ENCODE results near the gene HELZ. TPM values are rescaled to one million over a fixed set of nuclear protein-coding genes. Genes with fewer than 3 reads are reported as not detected.
"Not testable (repeated sequence)": the region's sequence is repeated elsewhere in the genome, so short reads cannot be mapped to it uniquely, and the experiment has no call there.

HELZ gene
- polyA plus RNA-seq, 1 donor: 25.7 TPM

- DNase-seq: peak in 1 of 2 donors; percentile 36
- Histone ChIP-seq H3K36me3 (ENCODE audit: control insufficient read depth, insufficient read depth, low read length) (peaks cover 22% of the 10 kb centered on the region), H3K27me3 (ENCODE audit: control insufficient read depth, insufficient read depth, low read length) (no peaks in the 10 kb centered on the region), H3K4me1 (ENCODE audit: control insufficient read depth, insufficient read depth, low read length) (peaks cover 12% of the 10 kb centered on the region), H3K27ac (ENCODE audit: low read length) (peak overlapping the region; percentile 58), H3K9me3 (ENCODE audit: control insufficient read depth, low read depth, low read length) (no peaks in the 10 kb centered on the region), H3K4me3 (ENCODE audit: low read length) (no peak overlapping the region)
- WGBS (ENCODE audit: insufficient coverage, low lambda C conversion rate): 40% methylated on average over 1 of the region's 9 CpGs
Measured at GRCh38 chr17:67212714-67213417, 32.1 kb downstream of the HELZ start.

GRCh38 chr17:67212231-67212630 is 32.8 kb downstream of the HELZ start:
- no CpG with 5 or more reads among the region's 5 CpGs for WGBS (ENCODE audit: insufficient coverage, low lambda C conversion rate)
- H3K27ac ChIP-seq (ENCODE audit: low read length): peak overlapping the region; percentile 58

GRCh38 chr17:67211742-67212141 is 33.3 kb downstream of the HELZ start:
- H3K27me3 ChIP-seq (ENCODE audit: control insufficient read depth, insufficient read depth, low read length): no peaks in the 10 kb centered on the region
- WGBS (ENCODE audit: insufficient coverage, low lambda C conversion rate): 80% methylated on average over 1 of the region's 5 CpGs
- peak overlapping the region; percentile 58 for H3K27ac ChIP-seq (ENCODE audit: low read length)
- H3K36me3 ChIP-seq (ENCODE audit: control insufficient read depth, insufficient read depth, low read length): peaks cover 14% of the 10 kb centered on the region
- H3K4me3 ChIP-seq (ENCODE audit: low read length): no peak overlapping the region
- no peak for DNase-seq
- no peaks in the 10 kb centered on the region for H3K9me3 ChIP-seq (ENCODE audit: control insufficient read depth, low read depth, low read length)
- peaks cover 12% of the 10 kb centered on the region for H3K4me1 ChIP-seq (ENCODE audit: control insufficient read depth, insufficient read depth, low read length)

More at GRCh38 chr17:67212231-67212630, 32.8 kb downstream of the HELZ start:
- H3K4me1 ChIP-seq (ENCODE audit: control insufficient read depth, insufficient read depth, low read length): peaks cover 12% of the 10 kb centered on the region
- peaks cover 15% of the 10 kb centered on the region for H3K36me3 ChIP-seq (ENCODE audit: control insufficient read depth, insufficient read depth, low read length)
- no peaks in the 10 kb centered on the region for H3K9me3 ChIP-seq (ENCODE audit: control insufficient read depth, low read depth, low read length)
- H3K27me3 ChIP-seq (ENCODE audit: control insufficient read depth, insufficient read depth, low read length): no peaks in the 10 kb centered on the region
- no peak overlapping the region for H3K4me3 ChIP-seq (ENCODE audit: low read length)
- peak; percentile 27 to 45 for DNase-seq

- Histone ChIP-seq H3K9me3 (ENCODE audit: control insufficient read depth, low read depth, low read length) (no peaks in the 10 kb centered on the region), H3K4me1 (ENCODE audit: control insufficient read depth, insufficient read depth, low read length) (peaks cover 9% of the 10 kb centered on the region), H3K36me3 (ENCODE audit: control insufficient read depth, insufficient read depth, low read length) (peaks cover 12% of the 10 kb centered on the region), H3K4me3 (ENCODE audit: low read length) (no peak overlapping the region), H3K27me3 (ENCODE audit: control insufficient read depth, insufficient read depth, low read length) (no peaks in the 10 kb centered on the region), H3K27ac (ENCODE audit: low read length) (no peak overlapping the region)
- 100% methylated on average over 1 of the region's 2 CpGs for WGBS (ENCODE audit: insufficient coverage, low lambda C conversion rate)
- DNase-seq: no peak
Measured at GRCh38 chr17:67210915-67211314, 34.1 kb downstream of the HELZ start.

- DNase-seq: no peak
- H3K4me3 ChIP-seq (ENCODE audit: low read length): no peak overlapping the region
- H3K9me3 ChIP-seq (ENCODE audit: control insufficient read depth, low read depth, low read length): no peaks in the 10 kb centered on the region
- peaks cover 1% of the 10 kb centered on the region for H3K36me3 ChIP-seq (ENCODE audit: control insufficient read depth, insufficient read depth, low read length)
- no peak overlapping the region for H3K27ac ChIP-seq (ENCODE audit: low read length)
- WGBS (ENCODE audit: insufficient coverage, low lambda C conversion rate): 75% methylated on average over 2 of the region's 4 CpGs
- peaks cover 9% of the 10 kb centered on the region for H3K4me1 ChIP-seq (ENCODE audit: control insufficient read depth, insufficient read depth, low read length)
- H3K27me3 ChIP-seq (ENCODE audit: control insufficient read depth, insufficient read depth, low read length): no peaks in the 10 kb centered on the region
Measured at GRCh38 chr17:67208232-67208631, 36.8 kb downstream of the HELZ start.

- DNase-seq: no peak
- H3K36me3 ChIP-seq (ENCODE audit: control insufficient read depth, insufficient read depth, low read length): peaks cover 25% of the 10 kb centered on the region
- no peaks in the 10 kb centered on the region for H3K9me3 ChIP-seq (ENCODE audit: control insufficient read depth, low read depth, low read length)
- no peak overlapping the region for H3K27ac ChIP-seq (ENCODE audit: low read length)
- no peaks in the 10 kb centered on the region for H3K27me3 ChIP-seq (ENCODE audit: control insufficient read depth, insufficient read depth, low read length)
- H3K4me1 ChIP-seq (ENCODE audit: control insufficient read depth, insufficient read depth, low read length): no peaks in the 10 kb centered on the region
- H3K4me3 ChIP-seq (ENCODE audit: low read length): no peak overlapping the region
Measured at GRCh38 chr17:67203818-67204217, 41.2 kb downstream of the HELZ start.

GRCh38 chr17:67202503-67202902 is 42.5 kb downstream of the HELZ start:
- peaks cover 25% of the 10 kb centered on the region for H3K36me3 ChIP-seq (ENCODE audit: control insufficient read depth, insufficient read depth, low read length)
- DNase-seq: no peak
- WGBS (ENCODE audit: insufficient coverage, low lambda C conversion rate): 100% methylated on average over 1 of the region's 1 CpG
- no peak overlapping the region for H3K4me3 ChIP-seq (ENCODE audit: low read length)
- H3K27me3 ChIP-seq (ENCODE audit: control insufficient read depth, insufficient read depth, low read length): no peaks in the 10 kb centered on the region
- no peaks in the 10 kb centered on the region for H3K9me3 ChIP-seq (ENCODE audit: control insufficient read depth, low read depth, low read length)
- no peak overlapping the region for H3K27ac ChIP-seq (ENCODE audit: low read length)
- no peaks in the 10 kb centered on the region for H3K4me1 ChIP-seq (ENCODE audit: control insufficient read depth, insufficient read depth, low read length)

- WGBS (ENCODE audit: insufficient coverage, low lambda C conversion rate): no CpG with 5 or more reads among the region's 4 CpGs
- Histone ChIP-seq H3K9me3 (ENCODE audit: control insufficient read depth, low read depth, low read length) (no peaks in the 10 kb centered on the region), H3K36me3 (ENCODE audit: control insufficient read depth, insufficient read depth, low read length) (peaks cover 38% of the 10 kb centered on the region), H3K27ac (ENCODE audit: low read length) (no peak overlapping the region), H3K4me1 (ENCODE audit: control insufficient read depth, insufficient read depth, low read length) (no peaks in the 10 kb centered on the region), H3K27me3 (ENCODE audit: control insufficient read depth, insufficient read depth, low read length) (no peaks in the 10 kb centered on the region), H3K4me3 (ENCODE audit: low read length) (no peak overlapping the region)
- no peak for DNase-seq
Measured at GRCh38 chr17:67200727-67201301, 44.2 kb downstream of the HELZ start.

GRCh38 chr17:67198131-67198530 is 46.9 kb downstream of the HELZ start:
- no peaks in the 10 kb centered on the region for H3K4me1 ChIP-seq (ENCODE audit: control insufficient read depth, insufficient read depth, low read length)
- no peak for DNase-seq
- H3K27me3 ChIP-seq (ENCODE audit: control insufficient read depth, insufficient read depth, low read length): no peaks in the 10 kb centered on the region
- no peak overlapping the region for H3K4me3 ChIP-seq (ENCODE audit: low read length)
- no peaks in the 10 kb centered on the region for H3K9me3 ChIP-seq (ENCODE audit: control insufficient read depth, low read depth, low read length)
- no CpG with 5 or more reads among the region's 3 CpGs for WGBS (ENCODE audit: insufficient coverage, low lambda C conversion rate)
- peaks cover 38% of the 10 kb centered on the region for H3K36me3 ChIP-seq (ENCODE audit: control insufficient read depth, insufficient read depth, low read length)
- no peak overlapping the region for H3K27ac ChIP-seq (ENCODE audit: low read length)

- DNase-seq; H3K27ac ChIP-seq (ENCODE audit: low read length); H3K9me3 ChIP-seq (ENCODE audit: control insufficient read depth, low read depth, low read length); H3K27me3 ChIP-seq (ENCODE audit: control insufficient read depth, insufficient read depth, low read length); H3K4me3 ChIP-seq (ENCODE audit: low read length); H3K4me1 ChIP-seq (ENCODE audit: control insufficient read depth, insufficient read depth, low read length): not testable (repeated sequence)
- peaks cover 36% of the 10 kb centered on the region for H3K36me3 ChIP-seq (ENCODE audit: control insufficient read depth, insufficient read depth, low read length)
- WGBS (ENCODE audit: insufficient coverage, low lambda C conversion rate): 100% methylated on average over 1 of the region's 3 CpGs
Measured at GRCh38 chr17:67197023-67197422, 48.0 kb downstream of the HELZ start.

- no peaks in the 10 kb centered on the region for H3K27me3 ChIP-seq (ENCODE audit: control insufficient read depth, insufficient read depth, low read length)
- no peak overlapping the region for H3K4me3 ChIP-seq (ENCODE audit: low read length)
- H3K27ac ChIP-seq (ENCODE audit: low read length): no peak overlapping the region
- no CpG with 5 or more reads among the region's 1 CpG for WGBS (ENCODE audit: insufficient coverage, low lambda C conversion rate)
- no peaks in the 10 kb centered on the region for H3K9me3 ChIP-seq (ENCODE audit: control insufficient read depth, low read depth, low read length)
- DNase-seq: no peak
- peaks cover 38% of the 10 kb centered on the region for H3K36me3 ChIP-seq (ENCODE audit: control insufficient read depth, insufficient read depth, low read length)
- H3K4me1 ChIP-seq (ENCODE audit: control insufficient read depth, insufficient read depth, low read length): no peaks in the 10 kb centered on the region
Measured at GRCh38 chr17:67196422-67196821, 48.6 kb downstream of the HELZ start.

Measured in large intestine (tissue), 3 donors.